Heart left ventricle (tissue), 13 donors: ENCODE measurements around the gene RUFY1.

ENCODE experiments used
- POLR2A ChIP-seq, 2 donors: fragments of 450-650 bp; IDR thresholded peaks; one replicate each; pipeline ENCODE4 v1.6.1; 2017; ENCODE audit warnings: antibody characterized with exemption in 2 of 2, mild to moderate bottlenecking in 2 of 2, moderate library complexity in 2 of 2
- TF ChIP-seq, protein P1 (sequence below), 12 donors: fragments of 200-600 bp; sonication (generic) in 4 of 12; IDR thresholded peaks; one replicate each; pipeline versions ENCODE4 v1.5.0 to v1.8.0; 2018 to 2022; ENCODE audit warnings: antibody characterized with exemption in 12 of 12, mild to moderate bottlenecking in 5 of 12
- donor health status: ischemic (EF 13 %, LVEDD 7.1; RV severe dilation, severe dysfunction).
- donor health status: DM: no; HTN: yes; CAD: no.
- donor health status: DM: no; HTN: no; CAD: no.
- donor health status: ischemic (EF 25% LVEDD 6.9; RV normal size, moderate dysfunction).
- donor health status: ischemic (EF 25% LVEDD 5.7; RV mildly dilated, moderate dysfunction).
- donor health status: ischemic (EF 35%, LVEDD 5.7; RV mildly dilated, moderate dysfunction).
- donor health status: nonischemic (EF 11% LVEDD 7.7; RV severe dilation, severe dysfunction).
- donor health status: DM: yes; HTN: yes; CAD: no.
- donor health status: PGD.
- donor health status: ischemic (EF 29% LVEDD 5.4; RV normal size, mild dysfunction).
- donor health status: nonischemic (EF 23%, LVEDD 6.1; RV moderate dilation, normal function).

- TF ChIP-seq, protein P1, sequence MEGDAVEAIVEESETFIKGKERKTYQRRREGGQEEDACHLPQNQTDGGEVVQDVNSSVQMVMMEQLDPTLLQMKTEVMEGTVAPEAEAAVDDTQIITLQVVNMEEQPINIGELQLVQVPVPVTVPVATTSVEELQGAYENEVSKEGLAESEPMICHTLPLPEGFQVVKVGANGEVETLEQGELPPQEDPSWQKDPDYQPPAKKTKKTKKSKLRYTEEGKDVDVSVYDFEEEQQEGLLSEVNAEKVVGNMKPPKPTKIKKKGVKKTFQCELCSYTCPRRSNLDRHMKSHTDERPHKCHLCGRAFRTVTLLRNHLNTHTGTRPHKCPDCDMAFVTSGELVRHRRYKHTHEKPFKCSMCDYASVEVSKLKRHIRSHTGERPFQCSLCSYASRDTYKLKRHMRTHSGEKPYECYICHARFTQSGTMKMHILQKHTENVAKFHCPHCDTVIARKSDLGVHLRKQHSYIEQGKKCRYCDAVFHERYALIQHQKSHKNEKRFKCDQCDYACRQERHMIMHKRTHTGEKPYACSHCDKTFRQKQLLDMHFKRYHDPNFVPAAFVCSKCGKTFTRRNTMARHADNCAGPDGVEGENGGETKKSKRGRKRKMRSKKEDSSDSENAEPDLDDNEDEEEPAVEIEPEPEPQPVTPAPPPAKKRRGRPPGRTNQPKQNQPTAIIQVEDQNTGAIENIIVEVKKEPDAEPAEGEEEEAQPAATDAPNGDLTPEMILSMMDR (IDR thresholded peaks at IDR 0.05) = no peak
- no peak for TF ChIP-seq POLR2A (IDR thresholded peaks at IDR 0.05)
Observed at GRCh38 chr5:179621551-179622214, 71.3 kb downstream of the RUFY1 start.
